Hippocampal formation (tissue), 2 donors: ENCODE data around the gene ADGRF1.
A peak's percentile ranks its signal among the peaks of the same experiment; 100 is the strongest.
"Not testable (repeated sequence)": the region's sequence is repeated elsewhere in the genome, so short reads cannot be mapped to it uniquely, and the experiment has no call there.

Source experiments
- DNase-seq, 2 donors: peaks; one replicate each; lab custom pipeline; 2025; lab: John Stamatoyannopoulos, UW

The ADGRF1 gene

DNA sequence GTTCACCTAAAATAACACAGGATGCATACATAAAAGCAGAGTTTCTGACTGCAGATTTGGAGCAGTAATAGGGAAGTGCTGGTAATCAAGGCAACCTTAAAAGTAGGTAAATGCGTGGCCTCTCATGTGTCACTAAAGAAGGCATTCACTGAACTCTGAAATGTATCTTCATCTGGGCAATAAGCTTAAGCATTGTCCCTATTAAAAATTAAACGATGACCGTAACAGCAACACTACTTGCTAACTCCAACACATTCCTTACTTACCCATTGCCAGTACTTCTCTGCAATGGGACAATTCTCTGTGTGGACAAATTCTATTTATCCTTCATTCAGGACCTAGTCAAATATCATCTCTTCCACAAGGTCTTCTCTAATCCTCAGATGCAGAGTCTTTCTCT lies 19.9 kb downstream of the ADGRF1 start:
- no peak for DNase-seq

DNA sequence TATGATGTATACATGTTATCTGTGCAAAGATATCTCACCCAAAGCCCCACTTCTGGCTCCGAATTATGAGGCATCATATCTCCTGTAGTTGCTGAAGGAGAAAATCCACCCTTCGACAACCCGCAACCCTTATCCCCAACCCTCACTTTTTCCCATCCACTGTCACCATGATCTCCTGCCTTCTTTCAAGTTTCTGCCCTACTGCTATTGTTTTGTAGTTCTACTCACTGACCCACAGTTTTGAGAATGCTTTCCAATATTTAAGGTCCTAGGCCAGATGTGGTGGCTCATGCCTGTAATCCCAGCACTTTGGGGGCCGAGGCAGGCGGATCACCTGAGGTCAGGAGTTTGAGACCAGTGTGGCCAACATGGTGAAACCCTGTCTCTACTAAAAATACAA lies 22.2 kb downstream of the ADGRF1 start:
- no peak for DNase-seq

DNA sequence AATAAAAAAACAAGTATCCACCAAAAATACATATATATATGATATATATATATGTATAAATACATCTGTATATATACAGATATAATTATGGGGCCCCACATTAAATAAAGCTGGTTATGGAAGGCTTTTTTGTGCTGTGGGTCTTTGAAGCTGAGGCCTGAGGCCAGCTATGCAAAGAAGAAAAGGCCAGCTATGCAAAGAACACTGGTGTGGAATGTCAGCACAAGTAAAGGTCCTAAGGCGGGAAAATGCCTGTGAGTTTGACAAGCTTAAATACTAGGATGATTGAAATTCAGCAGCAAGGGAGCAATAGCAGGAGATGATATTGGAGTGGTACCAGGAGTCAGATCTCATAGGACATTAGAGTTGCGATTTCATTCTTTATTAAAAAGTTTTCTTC lies 25.2 kb downstream of the ADGRF1 start:
- no peak for DNase-seq

GRCh38 chr6:47016261-47016660 lies 25.9 kb downstream of the ADGRF1 start:
- DNase-seq, result no peak

DNA sequence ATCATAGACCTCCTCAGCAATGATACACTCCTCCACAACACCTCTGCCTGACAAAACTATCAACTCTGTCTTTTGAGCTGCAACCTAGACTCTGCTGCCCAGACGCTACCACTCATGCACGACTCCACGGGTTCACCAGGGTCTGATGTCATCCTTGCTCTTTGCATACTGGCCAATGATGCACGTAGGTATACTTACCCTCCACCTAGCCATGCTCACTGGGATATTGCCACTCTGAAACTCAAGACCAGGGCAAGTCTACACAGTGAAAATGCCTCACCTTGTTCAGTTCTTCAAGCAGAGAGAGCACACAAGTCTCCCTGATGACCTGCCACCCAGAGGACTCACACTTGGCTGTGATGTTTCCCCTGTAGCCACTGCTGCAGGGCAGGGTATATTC lies 27.7 kb downstream of the ADGRF1 start:
- DNase-seq, result no peak

GRCh38 chr6:47009583-47009982 lies 32.5 kb downstream of the ADGRF1 start:
- no peak for DNase-seq

DNA sequence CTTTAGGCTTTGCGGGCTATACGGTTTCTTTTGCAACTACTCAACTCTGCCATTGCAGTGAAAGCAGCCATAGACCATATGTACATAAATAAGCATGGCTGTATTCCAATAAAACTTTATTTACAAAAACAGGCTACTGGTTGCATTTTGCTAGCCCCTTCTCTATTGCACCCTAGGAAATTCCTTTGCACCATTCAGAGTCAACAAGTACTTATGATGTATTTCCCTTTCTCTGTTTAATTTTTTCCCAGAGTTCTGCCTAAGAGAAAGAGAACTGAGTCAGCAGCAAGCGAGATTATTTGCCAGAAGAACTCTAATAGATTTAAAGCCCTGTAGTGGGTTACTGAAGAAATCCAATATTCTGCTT lies 33.8 kb downstream of the ADGRF1 start:
- no peak for DNase-seq

- no peak for DNase-seq
Measured at GRCh38 chr6:47007657-47008396, 34.3 kb downstream of the ADGRF1 start.

- no peak for DNase-seq
Measured at GRCh38 chr6:47005486-47005885, 36.6 kb downstream of the ADGRF1 start.

DNA sequence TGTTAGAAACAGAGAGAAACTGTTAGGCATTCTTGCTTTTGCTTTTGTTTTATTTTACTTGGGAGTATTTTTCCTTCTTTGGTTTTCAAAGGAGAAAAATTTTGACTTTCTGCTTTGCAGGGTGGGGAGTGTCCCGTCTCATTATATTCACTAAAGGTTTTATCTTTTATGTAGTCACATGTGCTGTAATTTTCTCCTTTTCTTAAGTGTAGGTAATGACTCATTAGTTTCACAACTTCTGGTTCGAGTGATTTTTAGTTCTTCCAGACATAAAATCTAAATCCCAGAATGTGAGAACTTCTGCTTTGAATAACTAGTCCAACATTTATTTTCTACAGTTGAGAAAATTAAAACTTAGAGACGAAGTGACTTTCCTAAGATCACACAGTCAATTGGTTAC lies 37.7 kb downstream of the ADGRF1 start:
- no peak for DNase-seq

DNA sequence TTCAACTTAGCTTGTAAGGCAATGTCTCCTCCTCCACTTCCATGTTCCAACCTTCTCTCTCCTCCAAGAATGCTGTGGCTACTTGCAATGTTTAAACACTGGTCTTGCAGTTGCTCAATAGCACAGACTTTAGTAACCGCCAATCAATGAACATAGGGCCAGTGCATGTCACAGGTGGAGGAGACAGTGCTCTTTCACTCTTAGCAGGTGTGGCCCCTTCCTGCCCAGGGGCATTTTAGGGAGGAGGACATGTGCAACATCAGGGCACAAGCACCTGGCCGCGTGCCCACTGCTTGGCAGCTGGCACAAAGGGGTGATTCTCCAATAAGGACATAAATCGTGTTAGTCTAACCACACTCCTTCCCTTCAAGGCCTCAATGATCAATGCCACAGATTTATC lies 41.3 kb downstream of the ADGRF1 start:
- DNase-seq, result no peak

- DNase-seq, result no peak
Measured at GRCh38 chr6:46998436-46999017, 43.6 kb downstream of the ADGRF1 start.

DNA sequence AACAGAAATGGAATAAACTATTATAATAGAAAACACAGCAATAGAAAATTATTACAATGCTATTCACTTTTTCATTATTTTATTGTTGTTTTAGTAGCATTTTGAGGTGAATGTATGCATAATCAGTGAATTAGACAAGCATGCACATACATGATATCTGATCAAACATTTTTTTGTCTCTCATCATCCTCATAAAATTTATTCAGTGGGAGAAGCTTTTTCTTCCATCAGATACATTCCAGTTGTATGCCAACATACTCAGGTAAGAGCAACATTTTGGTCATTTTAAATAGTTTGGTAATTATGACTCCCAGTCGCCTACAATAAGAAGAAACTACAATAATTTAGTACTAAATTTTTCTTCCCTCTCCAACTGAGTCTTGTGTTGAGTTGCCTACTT lies 44.5 kb downstream of the ADGRF1 start:
- no peak for DNase-seq

- no peak for DNase-seq
Measured at GRCh38 chr6:46996860-46997641, 45.1 kb downstream of the ADGRF1 start.

GRCh38 chr6:46994933-46995332 lies 47.2 kb downstream of the ADGRF1 start:
- DNase-seq, result no peak

- DNase-seq, result no peak
Measured at GRCh38 chr6:46993846-46994245, 48.3 kb downstream of the ADGRF1 start.

DNA sequence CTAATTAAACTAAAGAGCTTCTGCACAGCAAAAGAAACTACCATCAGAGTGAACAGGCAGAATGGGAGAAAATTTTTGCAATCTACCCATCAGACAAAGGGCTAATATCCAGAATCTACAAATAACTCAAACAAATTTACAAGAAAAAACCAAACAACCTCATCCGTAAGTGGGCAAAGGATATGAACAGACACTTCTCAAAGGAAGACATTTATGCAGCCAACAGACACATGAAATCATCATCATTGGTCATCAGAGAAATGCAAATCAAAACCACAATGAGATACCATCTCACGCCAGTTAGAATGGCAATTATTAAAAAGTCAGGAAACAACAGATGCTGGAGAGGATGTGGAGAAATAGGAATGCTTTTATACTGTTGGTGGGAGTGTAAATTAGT lies 49.7 kb downstream of the ADGRF1 start:
- not testable (repeated sequence) for DNase-seq

DNA sequence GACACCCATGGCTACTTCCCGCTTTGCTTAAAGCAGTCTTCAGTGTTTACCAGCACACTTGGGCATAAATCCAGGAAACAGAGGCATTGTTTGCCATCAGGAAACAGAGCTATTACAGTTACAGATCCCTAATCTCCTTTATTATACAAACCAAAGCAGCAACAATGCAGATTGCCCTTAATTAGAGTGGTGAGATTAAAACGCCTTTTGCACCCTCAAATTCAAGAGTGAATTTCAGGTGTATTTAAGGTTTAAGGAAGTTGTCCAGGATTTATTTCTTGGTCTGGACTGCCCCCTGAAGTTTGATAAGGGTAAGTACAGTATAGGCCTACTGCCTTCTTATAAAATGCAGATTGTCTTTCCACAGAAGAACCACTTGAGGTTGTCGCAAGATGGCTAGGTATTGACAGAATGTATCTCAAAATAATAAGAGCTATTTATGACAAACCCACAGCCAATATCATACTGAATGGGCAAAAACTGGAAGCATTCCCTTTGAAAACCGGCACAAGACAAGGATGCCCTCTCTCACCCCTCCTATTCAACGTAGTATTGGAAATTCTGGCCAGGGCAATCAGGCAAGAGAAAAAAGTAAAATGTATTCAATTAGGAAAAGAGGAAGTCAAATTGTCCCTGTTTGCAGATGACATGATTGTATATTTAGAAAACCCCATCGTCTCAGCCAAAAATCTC lies 51.2 kb downstream of the ADGRF1 start:
- DNase-seq, result peak in 1 of 2 donors; percentile 61

DNA sequence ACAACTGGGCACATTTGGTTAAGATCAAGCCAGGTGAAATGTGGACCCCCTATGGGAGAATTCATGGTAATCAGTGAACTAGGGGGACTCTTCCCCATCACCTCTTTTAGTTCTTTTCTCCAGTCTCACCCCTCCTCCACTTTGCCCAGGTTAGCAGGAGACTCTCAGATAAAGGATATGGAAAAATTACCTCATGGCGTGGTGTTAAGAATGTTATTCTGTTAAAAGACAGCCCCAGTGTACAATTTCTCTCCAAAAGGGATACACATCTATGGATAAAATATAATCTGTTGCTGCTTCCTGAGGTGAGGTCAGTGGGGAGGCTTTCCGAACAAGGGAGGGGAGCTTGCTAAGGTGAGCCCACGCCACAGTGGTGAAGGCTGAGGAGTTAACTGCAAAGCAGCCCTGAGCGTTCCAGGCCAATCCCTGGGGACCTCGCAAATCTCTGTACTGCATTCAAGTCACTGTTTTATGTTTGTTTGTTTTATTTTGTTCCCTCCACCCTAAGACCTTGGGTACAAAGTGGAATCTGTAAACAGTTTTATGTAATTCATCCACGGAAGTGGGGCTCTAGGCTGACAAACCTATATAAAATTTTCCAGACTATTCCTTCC lies 52.0 kb downstream of the ADGRF1 start:
- DNase-seq, result no peak

DNA sequence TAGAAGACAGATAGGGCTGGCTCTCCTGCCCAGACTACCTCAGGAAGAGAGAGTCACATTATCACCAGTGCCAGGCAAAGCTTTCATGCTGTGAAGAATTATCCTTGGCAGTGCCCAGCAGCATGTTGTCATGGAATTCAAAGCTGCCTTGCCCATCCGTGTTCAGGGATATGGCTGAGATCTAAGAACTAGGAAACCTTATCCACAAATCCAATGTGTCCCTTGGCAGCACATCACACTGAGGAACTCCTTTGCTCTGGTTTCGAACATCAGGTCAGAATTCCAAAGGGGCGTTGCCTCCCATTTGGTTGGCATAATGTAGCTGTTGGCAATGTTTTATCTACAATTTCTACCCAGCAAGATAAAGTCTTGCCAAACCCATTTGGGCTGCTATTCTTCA lies 52.7 kb downstream of the ADGRF1 start:
- no peak for DNase-seq

DNA sequence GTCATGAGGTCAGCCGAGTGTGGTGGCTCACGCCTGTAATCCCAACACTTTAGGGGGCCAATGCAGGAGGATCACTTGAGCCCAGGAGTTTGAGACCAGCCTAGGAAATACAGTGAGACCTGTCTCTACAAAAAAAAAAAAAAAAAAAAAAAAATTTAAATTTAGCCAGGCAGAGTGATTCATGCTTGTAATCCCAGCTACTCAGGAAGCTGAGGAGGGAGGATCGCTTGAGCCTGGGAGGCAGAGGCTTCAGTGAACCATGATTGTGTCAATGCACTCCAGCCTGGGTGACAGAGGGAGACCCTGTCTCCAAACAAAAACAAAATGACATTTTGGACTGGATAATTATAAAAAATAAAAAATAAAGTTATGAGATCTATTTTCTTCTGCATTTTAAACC lies 56.2 kb downstream of the ADGRF1 start:
- DNase-seq, result no peak

GRCh38 chr6:46983007-46983411 lies 59.1 kb downstream of the ADGRF1 start:
- DNase-seq, result no peak
